Activated CD4-positive, alpha-beta T cell treated with anti-CD3 and anti-CD28 coated beads, Interleukin-2, amount 10 ng/mL, durations not matched to agents 24 days and 14 days (primary cell): ENCODE data around the gene KRTAP10-1. TPM values are rescaled to one million over a fixed set of nuclear protein-coding genes. Genes with fewer than 3 reads are reported as not detected.
"Not testable (repeated sequence)": the region's sequence is repeated elsewhere in the genome, so short reads cannot be mapped to it uniquely, and the experiment has no call there.

Experiments used
- DNase-seq: peaks from one replicate; pipeline ENCODE4 v3.0.0; 2022
- H3K27ac Mint-ChIP-seq: one replicate; pipeline ENCODE4 v1.8.0; 2022; ENCODE audit warnings: mild to moderate bottlenecking, mixed read lengths
- H3K27me3 Mint-ChIP-seq: one replicate; pipeline ENCODE4 v1.8.0; 2022; ENCODE audit warnings: mixed read lengths
- H3K36me3 Mint-ChIP-seq: one replicate; pipeline ENCODE4 v1.8.0; 2022; ENCODE audit warnings: low read depth, mild to moderate bottlenecking, mixed read lengths
- H3K4me1 Mint-ChIP-seq: one replicate; pipeline ENCODE4 v1.8.0; 2021; ENCODE audit warnings: mixed read lengths
- H3K4me3 Mint-ChIP-seq: one replicate; pipeline ENCODE4 v1.8.0; 2022; ENCODE audit warnings: mild to moderate bottlenecking, moderate library complexity, mixed read lengths
- H3K9me3 Mint-ChIP-seq: one replicate; pipeline ENCODE4 v1.8.0; 2021; ENCODE audit warnings: mixed read lengths
- intact Hi-C: fragments of 100-400 bp; cut with micrococcal nuclease; formaldehyde crosslinking; loops from one replicate; pipeline ENCODE4 v1.15.1; 2023
- total RNA-seq: library from RNA; stranded (reverse); gene quantifications from 2 replicates; pipeline ENCODE4 v1.2.3, GENCODE V29; 2022

The KRTAP10-1 gene
- total RNA-seq, 1 donor from 2014 or later, result not detected

GRCh38 chr21:44506279-44507255 lies 33.4 kb downstream of the KRTAP10-1 start:
- peaks cover 1% of the 10 kb centered on the region for H3K27me3 Mint-ChIP-seq
- intact Hi-C loops, result no loop called here
- no peak for DNase-seq
- H3K36me3 Mint-ChIP-seq, result no peaks in the 10 kb centered on the region
- H3K4me3 Mint-ChIP-seq, result no peak overlapping the region
- H3K4me1 Mint-ChIP-seq, result peaks cover 4% of the 10 kb centered on the region
- H3K27ac Mint-ChIP-seq, result no peak overlapping the region
- no peaks in the 10 kb centered on the region for H3K9me3 Mint-ChIP-seq

GRCh38 chr21:44505673-44506278 lies 34.2 kb downstream of the KRTAP10-1 start:
- intact Hi-C loops, result no loop called here
- Mint-ChIP-seq H3K9me3 (no peaks in the 10 kb centered on the region), H3K4me1 (peaks cover 4% of the 10 kb centered on the region), H3K27ac (no peak overlapping the region), H3K36me3 (no peaks in the 10 kb centered on the region), H3K27me3 (peaks cover 1% of the 10 kb centered on the region), H3K4me3 (no peak overlapping the region)
- DNase-seq, result no peak

DNA sequence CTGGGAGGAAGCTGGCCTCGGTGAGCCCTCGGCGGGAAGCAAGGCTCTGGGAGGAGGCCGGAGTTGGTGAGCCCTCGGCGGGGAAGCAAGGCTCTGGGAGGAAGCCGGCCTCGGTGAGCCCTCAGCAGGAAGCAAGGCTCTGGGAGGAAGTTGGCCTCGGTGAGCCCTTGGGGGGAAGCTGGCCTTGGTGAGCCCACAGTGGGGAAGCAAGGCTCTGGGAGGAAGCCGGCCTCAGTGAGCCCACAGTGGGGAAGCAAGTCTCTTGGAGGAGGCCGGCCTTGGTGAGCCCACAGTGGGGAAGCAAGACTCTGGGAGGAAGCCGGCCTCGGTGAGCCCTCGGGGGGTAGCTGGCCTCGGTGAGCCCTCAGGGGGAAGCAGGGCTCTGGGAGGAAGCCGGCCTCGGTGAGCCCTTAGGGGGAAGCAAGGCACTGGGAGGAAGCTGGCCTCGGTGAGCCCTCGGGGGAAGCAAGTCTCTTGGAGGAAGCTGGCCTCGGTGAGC lies 36.0 kb downstream of the KRTAP10-1 start:
- peaks cover 1% of the 10 kb centered on the region for H3K27me3 Mint-ChIP-seq
- H3K4me1 Mint-ChIP-seq, result peaks cover 4% of the 10 kb centered on the region
- H3K27ac Mint-ChIP-seq, result no peak overlapping the region
- H3K9me3 Mint-ChIP-seq, result no peaks in the 10 kb centered on the region
- DNase-seq, result no peak
- no peak overlapping the region for H3K4me3 Mint-ChIP-seq
- H3K36me3 Mint-ChIP-seq, result no peaks in the 10 kb centered on the region
- intact Hi-C loops, result no loop called here

GRCh38 chr21:44503006-44503889 lies 36.7 kb downstream of the KRTAP10-1 start:
- DNase-seq, H3K36me3 Mint-ChIP-seq, H3K27me3 Mint-ChIP-seq, H3K9me3 Mint-ChIP-seq, H3K4me1 Mint-ChIP-seq, intact Hi-C loops, H3K4me3 Mint-ChIP-seq, H3K27ac Mint-ChIP-seq: not testable (repeated sequence)

DNA sequence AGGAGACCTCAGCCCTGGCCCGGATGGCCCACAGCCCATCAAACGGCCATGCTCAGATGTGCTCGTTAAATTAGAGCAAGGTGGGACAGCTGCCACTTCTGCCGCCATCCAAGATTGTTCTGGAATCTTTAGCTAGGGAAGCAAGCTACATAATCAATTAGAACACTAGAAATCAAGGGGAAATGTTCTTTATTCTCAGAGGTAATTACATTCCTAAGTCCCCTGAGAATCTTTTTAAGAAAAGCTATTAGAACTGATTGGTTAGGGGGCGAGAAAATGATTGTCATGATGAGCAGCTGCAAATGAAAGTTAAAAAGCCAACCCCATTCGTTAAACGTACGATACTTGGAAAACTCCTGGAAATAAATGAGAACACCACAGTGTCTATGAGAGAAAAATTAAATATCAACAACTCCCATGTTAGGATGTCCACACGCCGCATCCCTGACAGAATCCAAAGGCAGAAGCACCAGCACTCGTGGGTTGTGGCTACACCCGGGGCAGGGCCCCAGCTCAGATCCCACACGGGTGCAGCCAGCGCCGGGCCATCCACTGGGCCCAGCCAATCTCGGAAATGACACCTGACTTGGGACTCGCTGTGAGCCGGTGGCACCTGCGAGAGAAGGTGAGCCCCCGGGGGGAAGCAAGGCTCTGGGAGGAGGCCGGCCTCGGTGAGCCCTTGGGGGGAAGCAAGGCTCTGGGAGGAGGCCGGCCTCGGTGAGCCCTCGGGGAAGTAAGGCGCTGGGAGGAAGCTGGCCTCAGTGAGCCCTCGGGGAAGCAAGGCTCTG lies 37.6 kb downstream of the KRTAP10-1 start:
- Mint-ChIP-seq H3K9me3 (no peaks in the 10 kb centered on the region), H3K27ac (no peak overlapping the region), H3K27me3 (peaks cover 4% of the 10 kb centered on the region)

GRCh38 chr21:44500111-44500510 lies 39.9 kb downstream of the KRTAP10-1 start:
- intact Hi-C loops, result no loop called here
- H3K9me3 Mint-ChIP-seq, result no peaks in the 10 kb centered on the region

More for the DNA sequence above, 37.6 kb downstream of the KRTAP10-1 start:
- intact Hi-C loops, result no loop called here
- no peaks in the 10 kb centered on the region for H3K36me3 Mint-ChIP-seq
- H3K4me1 Mint-ChIP-seq, result peaks cover 6% of the 10 kb centered on the region
- no peak for DNase-seq
- no peak overlapping the region for H3K4me3 Mint-ChIP-seq

GRCh38 chr21:44499631-44500030 lies 40.4 kb downstream of the KRTAP10-1 start:
- intact Hi-C loops, result no loop called here
- H3K27ac Mint-ChIP-seq, result no peak overlapping the region
- no peak overlapping the region for H3K4me3 Mint-ChIP-seq
- H3K36me3 Mint-ChIP-seq, result no peaks in the 10 kb centered on the region
- no peaks in the 10 kb centered on the region for H3K9me3 Mint-ChIP-seq
- peaks cover 7% of the 10 kb centered on the region for H3K4me1 Mint-ChIP-seq
- peaks cover 8% of the 10 kb centered on the region for H3K27me3 Mint-ChIP-seq
- no peak for DNase-seq

More at GRCh38 chr21:44500111-44500510, 39.9 kb downstream of the KRTAP10-1 start:
- Mint-ChIP-seq H3K4me3 (no peak overlapping the region), H3K4me1 (peaks cover 7% of the 10 kb centered on the region), H3K27me3 (peaks cover 8% of the 10 kb centered on the region), H3K27ac (no peak overlapping the region), H3K36me3 (no peaks in the 10 kb centered on the region)
- DNase-seq, result no peak

DNA sequence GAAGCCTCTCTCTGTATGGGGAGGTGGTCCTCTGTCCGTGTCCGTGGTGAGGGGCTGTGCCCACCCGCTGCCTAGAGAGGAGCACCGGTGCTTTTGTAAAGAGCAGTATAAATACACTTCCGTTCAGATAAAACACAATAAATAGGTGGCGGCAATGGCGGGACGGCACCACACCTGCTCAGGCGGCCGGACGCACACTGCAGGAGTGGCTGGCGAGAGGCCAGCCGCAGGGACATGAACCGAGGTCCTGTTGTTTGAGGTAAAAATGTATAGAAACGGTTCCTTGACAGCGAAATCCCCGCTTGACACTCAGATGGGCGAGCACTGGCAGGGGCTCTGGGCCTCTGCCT lies 40.8 kb downstream of the KRTAP10-1 start:
- H3K4me3 Mint-ChIP-seq, result no peak overlapping the region
- no peak for DNase-seq
- H3K27ac Mint-ChIP-seq, result no peak overlapping the region
- H3K36me3 Mint-ChIP-seq, result no peaks in the 10 kb centered on the region
- intact Hi-C loops, result no loop called here
- H3K4me1 Mint-ChIP-seq, result peaks cover 6% of the 10 kb centered on the region
- no peaks in the 10 kb centered on the region for H3K9me3 Mint-ChIP-seq
- H3K27me3 Mint-ChIP-seq, result peaks cover 8% of the 10 kb centered on the region

DNA sequence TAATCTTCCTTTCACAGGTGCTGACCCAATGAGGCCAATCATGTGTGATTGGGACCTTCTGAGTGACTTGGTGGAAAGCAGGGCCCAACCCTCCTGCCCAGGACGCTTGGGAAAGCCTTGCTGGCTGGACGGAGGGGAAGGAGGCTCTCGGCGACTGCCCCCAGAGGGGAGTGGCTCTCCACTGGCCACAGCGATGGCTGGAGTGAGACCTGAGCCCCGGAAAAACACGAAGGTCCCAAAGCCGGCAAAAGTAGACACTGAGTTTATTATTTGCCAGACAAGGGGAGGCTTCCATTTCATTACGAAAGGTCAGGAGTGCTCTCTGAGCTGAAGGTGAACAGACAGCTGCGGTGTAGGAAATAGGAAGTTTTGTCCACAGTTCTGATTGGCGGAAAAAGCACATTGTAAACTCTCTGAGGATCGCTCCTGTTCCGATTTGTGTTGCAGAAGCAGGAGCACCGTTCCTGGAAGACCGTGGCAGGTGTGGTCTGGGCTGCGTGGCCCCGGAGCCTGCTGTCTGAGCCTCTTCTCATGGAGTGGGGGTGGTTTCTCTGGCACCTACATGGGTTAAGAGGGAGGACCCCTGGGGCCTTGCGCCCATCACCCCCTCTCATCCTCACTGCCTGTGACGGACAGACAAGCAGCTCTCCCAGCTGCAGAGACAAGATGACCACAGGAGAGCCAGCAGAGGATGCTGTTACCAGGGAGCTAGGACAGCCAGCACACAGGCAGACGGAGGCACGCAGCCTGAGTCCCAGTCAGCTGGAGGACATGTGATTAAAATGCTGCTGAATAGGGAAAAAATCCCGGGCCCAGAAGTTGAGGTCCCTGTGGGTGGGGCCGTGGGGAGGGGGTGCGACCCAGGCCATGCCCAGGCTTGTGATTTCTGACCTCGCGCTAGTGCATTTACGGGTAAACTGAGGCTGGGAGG lies 41.5 kb downstream of the KRTAP10-1 start:
- Mint-ChIP-seq H3K9me3 (no peaks in the 10 kb centered on the region), H3K27ac (no peak overlapping the region), H3K4me3 (no peak overlapping the region), H3K4me1 (peaks cover 3% of the 10 kb centered on the region), H3K27me3 (peaks cover 8% of the 10 kb centered on the region), H3K36me3 (no peaks in the 10 kb centered on the region)
- intact Hi-C loops, result no loop called here
- no peak for DNase-seq

DNA sequence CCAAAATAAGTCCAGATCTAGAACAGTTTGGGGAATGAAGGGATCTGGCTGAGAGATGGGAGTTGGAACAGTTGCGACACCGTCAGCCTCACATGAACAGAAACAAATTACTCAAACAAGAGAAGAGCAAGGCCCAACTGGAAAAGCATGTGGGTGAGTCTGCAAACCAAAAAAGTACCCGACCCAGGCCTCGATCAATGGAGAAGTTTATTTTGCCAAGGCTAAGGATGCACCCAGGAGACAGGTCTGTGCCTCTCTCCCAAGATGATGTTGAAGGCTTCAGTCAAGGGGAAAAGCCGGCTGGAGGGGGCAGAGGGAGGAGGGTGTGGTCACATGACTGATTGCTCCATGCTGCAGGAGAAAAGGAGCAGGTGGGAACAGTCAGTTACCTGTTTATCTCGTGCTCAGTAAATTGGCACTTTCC lies 42.3 kb downstream of the KRTAP10-1 start:
- DNase-seq, result no peak
- peaks cover 8% of the 10 kb centered on the region for H3K27me3 Mint-ChIP-seq
- no peaks in the 10 kb centered on the region for H3K36me3 Mint-ChIP-seq

DNA sequence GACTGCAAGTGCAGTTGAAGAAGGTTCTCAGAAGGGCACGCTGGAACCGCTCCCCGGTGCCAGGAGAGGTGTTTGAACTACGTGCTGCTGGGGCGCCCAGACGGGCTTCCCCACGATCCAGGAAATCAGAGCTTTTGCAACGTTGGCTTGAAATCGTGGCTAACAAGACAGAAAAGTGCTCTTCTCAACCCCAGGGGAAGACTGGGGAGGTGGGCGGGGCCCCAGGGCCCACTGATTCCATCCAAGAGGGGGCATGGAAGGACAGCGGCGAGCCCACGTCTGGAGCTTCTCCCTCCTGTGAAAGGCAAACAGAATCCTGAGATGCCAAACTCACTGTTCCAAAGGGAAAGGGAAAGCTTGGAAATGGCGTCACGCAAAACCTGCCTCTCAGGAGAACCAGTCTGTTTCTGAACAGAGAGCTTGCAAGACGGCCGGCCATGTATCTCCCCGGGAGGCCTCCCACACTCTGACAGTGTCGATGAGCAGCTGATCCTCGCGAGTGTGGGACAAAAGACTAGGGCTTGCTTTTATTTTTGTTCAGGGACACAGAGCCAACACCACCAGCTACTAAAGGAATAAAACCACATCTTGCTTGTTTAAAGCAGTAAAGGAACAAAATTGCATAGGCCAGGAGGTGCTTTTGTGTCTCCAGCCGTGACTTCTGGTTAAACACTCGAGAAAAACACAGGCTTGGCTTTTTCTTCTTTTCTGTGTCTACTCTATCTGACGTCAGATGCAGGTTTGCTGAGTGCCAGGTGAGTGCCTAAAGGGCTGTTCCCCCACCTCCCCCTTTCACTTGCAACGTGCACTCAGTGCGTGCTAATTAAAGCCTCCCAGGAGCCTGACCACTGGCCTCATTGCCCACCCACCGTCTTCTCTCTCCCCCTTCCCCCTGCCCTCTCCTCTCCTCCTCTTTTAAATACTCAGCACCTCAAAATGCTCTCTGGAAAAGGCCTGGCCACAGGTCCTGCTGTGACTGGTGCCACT lies 43.1 kb downstream of the KRTAP10-1 start:
- Mint-ChIP-seq H3K36me3 (peaks cover 2% of the 10 kb centered on the region), H3K27ac (no peak overlapping the region), H3K9me3 (peaks cover 13% of the 10 kb centered on the region), H3K4me3 (no peak overlapping the region), H3K27me3 (peaks cover 6% of the 10 kb centered on the region), H3K4me1 (peaks cover 3% of the 10 kb centered on the region)
- intact Hi-C loops, result no loop called here
- no peak for DNase-seq

More for the DNA sequence above, 42.3 kb downstream of the KRTAP10-1 start:
- Mint-ChIP-seq H3K4me3 (no peak overlapping the region), H3K9me3 (peaks cover 6% of the 10 kb centered on the region), H3K27ac (no peak overlapping the region), H3K4me1 (peaks cover 3% of the 10 kb centered on the region)
- intact Hi-C loops, result no loop called here
